H1 (cell line): Measurements from ENCODE around the gene FBLN5.

Experiments
- CTCF ChIP-seq, 3 experiments: IDR thresholded peaks; 1 replicate in 2 of 3; 2 replicates in 1 of 3; pipeline versions ENCODE4 v1.5.1 to v1.6.1; 2011; ENCODE audit warnings: low read length in 3 of 3, mild to moderate bottlenecking in 3 of 3, inconsistent platforms in 2 of 3, low read depth in 1 of 3, moderate library complexity in 1 of 3; ENCODE audit not compliant: insufficient read depth in 1 of 3; ENCODE audit errors: control extremely low read depth in 1 of 3
- KDM1A ChIP-seq: fragments of 200-600, 300-600 bp; sonication (generic); IDR thresholded peaks from 2 replicates; pipeline ENCODE4 v1.7.1; 2016; ENCODE audit warnings: mild to moderate bottlenecking, low read length, borderline replicate concordance
- NRF1 ChIP-seq: IDR thresholded peaks from 2 replicates; pipeline ENCODE4 v1.6.1; 2011; ENCODE audit warnings: mild to moderate bottlenecking, low read depth, low read length, improper control_type of control experiment
- POLR2A ChIP-seq, 2 experiments: IDR thresholded peaks; 1 replicate in 1 of 2; 2 replicates in 1 of 2; pipeline ENCODE4 v1.6.1; 2011; ENCODE audit warnings: low read depth in 2 of 2, low read length in 2 of 2, mild to moderate bottlenecking in 2 of 2; ENCODE audit errors: control extremely low read depth in 1 of 2
- SIN3A ChIP-seq, 2 experiments: IDR thresholded peaks in 1 of 2; conservative IDR thresholded peaks in 1 of 2; 2 replicates each; pipeline ENCODE4 v1.6.1; 2011 to 2012; ENCODE audit warnings: low read length in 2 of 2, improper control_type of control experiment in 1 of 2, low read depth in 1 of 2, mild to moderate bottlenecking in 1 of 2

- TF ChIP-seq NRF1 (no peak), CTCF (IDR thresholded peaks at IDR 0.05; ENCODE audit: control extremely low read depth in 1 of 3, insufficient read depth in 1 of 3, low read depth in 1 of 3, low read length in 3 of 3) (no peak), SIN3A (conservative IDR thresholded peaks at IDR 0.05 in 1 of 2, IDR thresholded peaks at IDR 0.05 in 1 of 2; ENCODE audit: low read depth in 1 of 2, low read length in 2 of 2) (no peak), KDM1A (no peak), POLR2A (IDR thresholded peaks at IDR 0.05; ENCODE audit: control extremely low read depth in 1 of 2, low read depth in 2 of 2, low read length in 2 of 2) (no peak)
Measured at GRCh38 chr14:91897106-91897701, 50.3 kb downstream of the FBLN5 start.
